K562 (cell line): ENCODE results near the gene SNPH. TPM values are rescaled to one million over a fixed set of nuclear protein-coding genes. Genes with fewer than 3 reads are reported as not detected.

ENCODE experiments used
- ATAC-seq: fragments of 200-7000 bp; cut with Tn5 transposase; 3 replicates; pipeline ENCODE4 v1.9.1; 2020; ENCODE audit warnings: moderate library complexity
- BruUV-seq: library from RNA; stranded (reverse); fragments of 400-500 nt; replicated peaks from 2 replicates; lab custom pipeline; 2021; lab: Mats Ljungman, UMichigan
- CTCF ChIA-PET: fragments of 300-600 bp; formaldehyde crosslinking; extraction: SDS; loops from one replicate; lab custom pipeline; 2021; ENCODE audit warnings: low intra/inter-chr PET ratio; lab: Yijun Ruan, JAX
- POLR2A ChIA-PET: fragments of 300-600, 350-650 bp; sonication (Branson Sonifier 250); formaldehyde crosslinking; extraction: SDS; loops from one replicate; lab custom pipeline; 2021; ENCODE audit warnings: antibody characterized with exemption, inconsistent platforms; lab: Yijun Ruan, JAX
- DNase-seq, 4 experiments: peaks; one replicate each; pipeline versions ENCODE4 v3.0.0 to v3.0.0-alpha.2; 2011 to 2018; ENCODE audit warnings: low spot score in 3 of 4, mixed read lengths in 3 of 4; ENCODE audit errors: extremely low read depth in 1 of 4
- FAIRE-seq: peaks from 2 replicates; lab custom pipeline; 2011; peaks lifted over from hg19 to GRCh38; lab: Jason Lieb, UNC
- H2AFZ ChIP-seq: 2 replicates; pipeline ENCODE4 v1.6.0; 2011; ENCODE audit warnings: low read depth, low read length, control low read depth, inconsistent platforms
- H3K27ac ChIP-seq: fragments of 200-600 bp; 3 replicates; pipeline ENCODE4 v1.8.0; 2011; ENCODE audit warnings: low read depth, mild to moderate bottlenecking, control low read depth, inconsistent platforms, low read length, moderate library complexity, mixed read lengths; ENCODE audit errors: extremely low read depth
- H3K27me3 ChIP-seq, 2 experiments: fragments of 300-600 bp in 1 of 2; 2 replicates in 1 of 2; 3 replicates in 1 of 2; pipeline versions ENCODE4 v1.6.0 to v1.8.0; 2011; ENCODE audit warnings: inconsistent platforms in 2 of 2, low read length in 2 of 2, mild to moderate bottlenecking in 1 of 2, mixed read lengths in 1 of 2, moderate library complexity in 1 of 2; ENCODE audit not compliant: control insufficient read depth in 2 of 2, insufficient read depth in 2 of 2
- H3K36me3 ChIP-seq: fragments of 300-600 bp; 3 replicates; pipeline ENCODE4 v1.8.0; 2011; ENCODE audit warnings: mild to moderate bottlenecking, low read length, inconsistent platforms; ENCODE audit not compliant: control insufficient read depth, insufficient read depth
- H3K4me1 ChIP-seq, 2 experiments: fragments of 200-600 bp in 1 of 2; replicated peaks in 1 of 2; 2 replicates in 1 of 2; 3 replicates in 1 of 2; pipeline versions ENCODE4 v1.5.1 to v1.8.0; 2011; ENCODE audit warnings: inconsistent platforms in 2 of 2, low read length in 2 of 2, mild to moderate bottlenecking in 1 of 2, mixed read lengths in 1 of 2, moderate library complexity in 1 of 2; ENCODE audit not compliant: control insufficient read depth in 2 of 2, insufficient read depth in 2 of 2
- H3K4me2 ChIP-seq: 2 replicates; pipeline ENCODE4 v1.6.1; 2011; ENCODE audit warnings: low read length, control low read depth, inconsistent platforms, mixed read lengths; ENCODE audit not compliant: insufficient read depth
- H3K4me3 ChIP-seq: fragments of 200-600 bp; sonication (generic), shearing (Covaris generic); 2 replicates; pipeline ENCODE4 v1.5.1; 2016; ENCODE audit warnings: control low read depth, inconsistent platforms
- H3K79me2 ChIP-seq: fragments of 200-600 bp; 3 replicates; pipeline ENCODE4 v1.8.0; 2011; ENCODE audit warnings: low read length, inconsistent platforms; ENCODE audit not compliant: control insufficient read depth, insufficient read depth
- H3K9ac ChIP-seq, 2 experiments: 2 replicates each; pipeline versions ENCODE4 v1.6.0 to v1.6.1; 2011; ENCODE audit warnings: low read depth in 2 of 2, low read length in 2 of 2, control low read depth in 1 of 2, inconsistent platforms in 1 of 2, mild to moderate bottlenecking in 1 of 2, mixed read lengths in 1 of 2; ENCODE audit not compliant: insufficient read depth in 1 of 2
- H3K9me1 ChIP-seq: one replicate; pipeline ENCODE4 v1.6.0; 2011; ENCODE audit warnings: inconsistent platforms, mild to moderate bottlenecking, low read length, moderate library complexity; ENCODE audit not compliant: control insufficient read depth, insufficient read depth
- H3K9me3 ChIP-seq: replicated peaks from 2 replicates; pipeline ENCODE4 v1.5.1; 2011; ENCODE audit warnings: low read depth, low read length, inconsistent platforms; ENCODE audit not compliant: control insufficient read depth, insufficient read depth
- H4K20me1 ChIP-seq: replicated peaks from 2 replicates; pipeline ENCODE4 v1.6.1; 2011; ENCODE audit warnings: low read length, inconsistent platforms, mixed read lengths; ENCODE audit not compliant: control insufficient read depth, insufficient read depth
- POLR3A ChIP-seq: IDR thresholded peaks from 2 replicates; pipeline ENCODE4 v1.6.1; 2011; ENCODE audit warnings: borderline replicate concordance, mild to moderate bottlenecking, moderate library complexity; ENCODE audit not compliant: insufficient read length, insufficient read depth; ENCODE audit errors: extremely low read depth
- RCOR1 ChIP-seq, 2 experiments: IDR thresholded peaks; 2 replicates each; pipeline ENCODE4 v1.6.1; 2012; ENCODE audit warnings: low read depth in 2 of 2, low read length in 2 of 2, borderline replicate concordance in 1 of 2, improper control_type of control experiment in 1 of 2
- ZNF274 ChIP-seq: IDR thresholded peaks from 2 replicates; pipeline ENCODE4 v1.6.1; 2011; ENCODE audit warnings: low read depth, mild to moderate bottlenecking, low read length, moderate library complexity, borderline replicate concordance
- ZNF583 ChIP-seq: fragments of 250-450 bp; sonication (Bioruptor Pico); IDR thresholded peaks from 2 replicates; pipeline ENCODE4 v1.4.0; 2020
- ZSCAN29 ChIP-seq: fragments of 450-650 bp; IDR thresholded peaks from 2 replicates; pipeline ENCODE4 v1.6.1; 2017
- WGBS: fragments of 100-300 bp; shearing (Covaris generic); methylation state at CpG from one replicate; pipeline ENCODE4 v1.1.6; 2016; ENCODE audit warnings: low coverage, mixed read lengths; ENCODE audit not compliant: insufficient coverage; ENCODE audit errors: missing lambda C conversion rate; 5-methylcytosine and 5-hydroxymethylcytosine counted together
- in situ Hi-C: fragments of 300-500 bp; cut with MboI; formaldehyde crosslinking; loops from 4 replicates; pipeline ENCODE4 v1.15.0; 2018; ENCODE audit warnings: inconsistent platforms, mixed read lengths
- intact Hi-C: fragments of 100-400 bp; cut with micrococcal nuclease; formaldehyde crosslinking; loops from 2 replicates; pipeline ENCODE4 v1.14.2; 2022
- polyA plus RNA-seq, 8 experiments: library from polyadenylated mRNA; depleted of rRNA in 4 of 8; stranded (reverse) in 5 of 8; unstranded in 3 of 8; fragments of >200 nt; fragmentation: Nextera tagmentation in 2 of 8; fragmentation: Illumina TruSeq in 1 of 8; extraction: Ambion mirVana in 2 of 8; extraction: Trizol in 1 of 8; gene quantifications; 2 replicates each; pipeline versions ENCODE4 v1.2.1 to v1.2.3, GENCODE V29; 2011 to 2014; ENCODE audit warnings: inconsistent platforms in 1 of 8, missing spikeins in 1 of 8
- total RNA-seq, 7 experiments: library from RNA; depleted of rRNA in 6 of 7; stranded (reverse); fragments of >200 nt in 6 of 7; fragmentation: Illumina TruSeq in 2 of 7; extraction: Trizol in 2 of 7; gene quantifications; 2 replicates each; pipeline versions ENCODE4 v1.2.1 to v1.2.3, GENCODE V29; 2011 to 2021; ENCODE audit warnings: low replicate concordance in 1 of 7
- TF ChIP-seq, protein P1 (sequence below): sonication (generic); formaldehyde crosslinking; IDR thresholded peaks from 2 replicates; pipeline ENCODE4 v1.8.1; 2023; ENCODE audit warnings: mild to moderate bottlenecking, missing genetic modification reagents

The SNPH gene
- total and polyA plus RNA-seq, 9 of the 15 experiments (the other 6 are each of a cell fraction or from before 2014, with no cell fraction given), result 0.03 to 4.2 (median 1.4) TPM

GRCh38 chr20:1320016-1320415 lies 53.9 kb downstream of the SNPH start:
- no peak overlapping the region for H3K9ac ChIP-seq
- no peaks in the 10 kb centered on the region for H3K9me3 ChIP-seq
- H3K36me3 ChIP-seq, result no peaks in the 10 kb centered on the region
- CTCF ChIA-PET, result no interaction called here
- no peaks in the 10 kb centered on the region for H4K20me1 ChIP-seq
- TF ChIP-seq POLR3A (no peak), ZNF274 (no peak), ZNF583 (CRISPR knock-in tag) (no peak), RCOR1 (IDR thresholded peaks at IDR 0.05; ENCODE audit: borderline replicate concordance in 1 of 2, low read depth in 2 of 2, low read length in 2 of 2) (no peak), ZSCAN29 (no peak)
- TF ChIP-seq, protein P1, sequence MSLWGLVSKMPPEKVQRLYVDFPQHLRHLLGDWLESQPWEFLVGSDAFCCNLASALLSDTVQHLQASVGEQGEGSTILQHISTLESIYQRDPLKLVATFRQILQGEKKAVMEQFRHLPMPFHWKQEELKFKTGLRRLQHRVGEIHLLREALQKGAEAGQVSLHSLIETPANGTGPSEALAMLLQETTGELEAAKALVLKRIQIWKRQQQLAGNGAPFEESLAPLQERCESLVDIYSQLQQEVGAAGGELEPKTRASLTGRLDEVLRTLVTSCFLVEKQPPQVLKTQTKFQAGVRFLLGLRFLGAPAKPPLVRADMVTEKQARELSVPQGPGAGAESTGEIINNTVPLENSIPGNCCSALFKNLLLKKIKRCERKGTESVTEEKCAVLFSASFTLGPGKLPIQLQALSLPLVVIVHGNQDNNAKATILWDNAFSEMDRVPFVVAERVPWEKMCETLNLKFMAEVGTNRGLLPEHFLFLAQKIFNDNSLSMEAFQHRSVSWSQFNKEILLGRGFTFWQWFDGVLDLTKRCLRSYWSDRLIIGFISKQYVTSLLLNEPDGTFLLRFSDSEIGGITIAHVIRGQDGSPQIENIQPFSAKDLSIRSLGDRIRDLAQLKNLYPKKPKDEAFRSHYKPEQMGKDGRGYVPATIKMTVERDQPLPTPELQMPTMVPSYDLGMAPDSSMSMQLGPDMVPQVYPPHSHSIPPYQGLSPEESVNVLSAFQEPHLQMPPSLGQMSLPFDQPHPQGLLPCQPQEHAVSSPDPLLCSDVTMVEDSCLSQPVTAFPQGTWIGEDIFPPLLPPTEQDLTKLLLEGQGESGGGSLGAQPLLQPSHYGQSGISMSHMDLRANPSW (CRISPR knock-in tag), result no peak
- no peak for ATAC-seq
- H2AFZ ChIP-seq, result no peak overlapping the region
- no TSS peak for BruUV-seq
- no peaks in the 10 kb centered on the region for H3K27me3 ChIP-seq
- no peak for FAIRE-seq
- H3K9me1 ChIP-seq, result no peaks in the 10 kb centered on the region
- 39% methylated on average over 4 of the region's 6 CpGs for WGBS
- in situ Hi-C loops, result no loop called here
- no peaks in the 10 kb centered on the region for H3K79me2 ChIP-seq
- H3K4me2 ChIP-seq, result no peak overlapping the region
- intact Hi-C loops, result loop anchor here (10.0 kb wide), 1 partner anchor 145 kb away; the partner anchor contains the start of gene NSFL1C
- DNase-seq, result no peak
- no peak overlapping the region for H3K27ac ChIP-seq
- POLR2A ChIA-PET, result no interaction called here
- peaks cover 6 to 7% of the 10 kb centered on the region in 2 experiments; a peak in 3 of 5 replicates for H3K4me1 ChIP-seq
- no peak overlapping the region for H3K4me3 ChIP-seq
